HEK293 (cell line): ENCODE results near the gene MPPED2.

ENCODE experiments used
- CTCF ChIA-PET: fragments of 350-600 bp; formaldehyde crosslinking; extraction: SDS; loops from one replicate; lab custom pipeline; 2021; ENCODE audit warnings: antibody characterized with exemption; lab: Yijun Ruan, JAX
- POLR2A ChIA-PET: fragments of 300-600 bp; formaldehyde crosslinking; extraction: SDS; loops from one replicate; lab custom pipeline; 2020; ENCODE audit warnings: antibody characterized with exemption, inconsistent platforms; lab: Yijun Ruan, JAX
- H3K27ac ChIP-seq: fragments of 200-500 bp; sonication (Bioruptor generic); 2 replicates; pipeline ENCODE4 v1.5.1; 2014; ENCODE audit warnings: low read depth, low read length, control low read depth, inconsistent platforms; ENCODE audit errors: extremely low read depth
- H3K36me3 ChIP-seq, 2 experiments: fragments of 200-500 bp in 1 of 2; sonication (Bioruptor generic) in 1 of 2; 1 replicate in 1 of 2; 2 replicates in 1 of 2; pipeline ENCODE4 v1.5.1; 2014 to 2017; ENCODE audit warnings: inconsistent platforms in 2 of 2, low read length in 2 of 2; ENCODE audit not compliant: control insufficient read depth in 2 of 2, insufficient read depth in 1 of 2
- H3K4me1 ChIP-seq: fragments of 200-500 bp; sonication (Bioruptor generic); 2 replicates; pipeline ENCODE4 v1.5.1; 2014; ENCODE audit warnings: mild to moderate bottlenecking, low read length, inconsistent platforms; ENCODE audit not compliant: control insufficient read depth, insufficient read depth
- H3K4me3 ChIP-seq: 2 replicates; pipeline ENCODE4 v1.5.1; 2011; ENCODE audit warnings: low read depth, mild to moderate bottlenecking, control low read depth, low read length, moderate library complexity
- H3K9me3 ChIP-seq: fragments of 200-500 bp; sonication (Bioruptor generic); 2 replicates; pipeline ENCODE4 v1.5.1; 2014; ENCODE audit warnings: low read depth, low read length, inconsistent platforms; ENCODE audit not compliant: control insufficient read depth, insufficient read depth
- GLI4 ChIP-seq: fragments of 450-650 bp; formaldehyde crosslinking; IDR thresholded peaks from 2 replicates; pipeline ENCODE4 v1.5.1; 2016; ENCODE audit warnings: missing biosample characterization, missing genetic modification characterization
- KLF1 ChIP-seq: fragments of 450-650 bp; formaldehyde crosslinking; IDR thresholded peaks from 2 replicates; pipeline ENCODE4 v1.5.1; 2016; ENCODE audit warnings: missing biosample characterization, missing genetic modification characterization
- KLF16 ChIP-seq: fragments of 450-650 bp; formaldehyde crosslinking; IDR thresholded peaks from 2 replicates; pipeline ENCODE4 v1.5.1; 2017; ENCODE audit warnings: missing biosample characterization, missing genetic modification characterization
- PATZ1 ChIP-seq: fragments of 450-650 bp; formaldehyde crosslinking; IDR thresholded peaks from 2 replicates; pipeline ENCODE4 v1.5.1; 2016; ENCODE audit warnings: missing biosample characterization, missing genetic modification characterization
- REPIN1 ChIP-seq: fragments of 450-650 bp; formaldehyde crosslinking; IDR thresholded peaks from 2 replicates; pipeline ENCODE4 v1.5.1; 2017; ENCODE audit warnings: missing biosample characterization, missing genetic modification characterization, low read depth
- REST ChIP-seq: fragments of 450-650 bp; formaldehyde crosslinking; IDR thresholded peaks from 2 replicates; pipeline ENCODE4 v1.5.1; 2016; ENCODE audit warnings: missing biosample characterization, missing genetic modification characterization
- ZIC2 ChIP-seq: fragments of 450-650 bp; formaldehyde crosslinking; IDR thresholded peaks from 2 replicates; pipeline ENCODE4 v1.5.1; 2016; ENCODE audit warnings: missing biosample characterization, missing genetic modification characterization
- ZNF121 ChIP-seq: fragments of 450-650 bp; formaldehyde crosslinking; IDR thresholded peaks from 2 replicates; pipeline ENCODE4 v1.5.1; 2016; ENCODE audit warnings: missing biosample characterization, missing genetic modification characterization
- ZNF133 ChIP-seq: fragments of 450-650 bp; formaldehyde crosslinking; IDR thresholded peaks from 2 replicates; pipeline ENCODE4 v1.5.1; 2016; ENCODE audit warnings: missing biosample characterization, missing genetic modification characterization
- ZNF146 ChIP-seq: fragments of 450-650 bp; formaldehyde crosslinking; IDR thresholded peaks from 2 replicates; pipeline ENCODE4 v1.5.1; 2016; ENCODE audit warnings: missing biosample characterization, missing genetic modification characterization
- ZNF16 ChIP-seq: fragments of 450-650 bp; formaldehyde crosslinking; IDR thresholded peaks from 2 replicates; pipeline ENCODE4 v1.5.1; 2016; ENCODE audit warnings: low read depth, missing biosample characterization, missing genetic modification characterization
- ZNF175 ChIP-seq: fragments of 450-650 bp; formaldehyde crosslinking; IDR thresholded peaks from 2 replicates; pipeline ENCODE4 v1.5.1; 2016; ENCODE audit warnings: missing biosample characterization, missing genetic modification characterization
- ZNF280D ChIP-seq: fragments of 450-650 bp; formaldehyde crosslinking; IDR thresholded peaks from 2 replicates; pipeline ENCODE4 v1.5.1; 2016; ENCODE audit warnings: missing biosample characterization, missing genetic modification characterization
- ZNF350 ChIP-seq: fragments of 450-650 bp; formaldehyde crosslinking; IDR thresholded peaks from 2 replicates; pipeline ENCODE4 v1.5.0; 2017; ENCODE audit warnings: missing biosample characterization, mild to moderate bottlenecking, missing genetic modification characterization
- ZNF398 ChIP-seq: fragments of 450-650 bp; formaldehyde crosslinking; IDR thresholded peaks from 2 replicates; pipeline ENCODE4 v1.5.1; 2017; ENCODE audit warnings: missing biosample characterization, missing genetic modification characterization
- ZNF621 ChIP-seq: fragments of 450-650 bp; formaldehyde crosslinking; IDR thresholded peaks from 2 replicates; pipeline ENCODE4 v1.5.1; 2017; ENCODE audit warnings: missing biosample characterization, missing genetic modification characterization
- ZNF623 ChIP-seq: fragments of 450-650 bp; formaldehyde crosslinking; IDR thresholded peaks from 2 replicates; pipeline ENCODE4 v1.5.1; 2016; ENCODE audit warnings: missing biosample characterization, missing genetic modification characterization
- ZNF654 ChIP-seq: fragments of 450-650 bp; formaldehyde crosslinking; IDR thresholded peaks from 2 replicates; pipeline ENCODE4 v1.5.1; 2016; ENCODE audit warnings: low read depth, missing biosample characterization, missing genetic modification characterization
- ZNF658 ChIP-seq: fragments of 450-650 bp; formaldehyde crosslinking; IDR thresholded peaks from 2 replicates; pipeline ENCODE4; 2016; ENCODE audit warnings: missing biosample characterization, missing genetic modification characterization
- ZNF747 ChIP-seq: fragments of 450-650 bp; formaldehyde crosslinking; IDR thresholded peaks from 2 replicates; pipeline ENCODE4 v1.5.1; 2016; ENCODE audit warnings: missing biosample characterization, missing genetic modification characterization
- ZNF843 ChIP-seq: fragments of 450-650 bp; formaldehyde crosslinking; IDR thresholded peaks from 2 replicates; pipeline ENCODE4 v1.5.1; 2016; ENCODE audit warnings: missing biosample characterization, missing genetic modification characterization

MPPED2 gene

GRCh38 chr11:30467176-30467575 lies 119.0 kb downstream of the MPPED2 start:
- ChIA-PET POLR2A (no interaction called here), CTCF (no interaction called here)
- H3K36me3 ChIP-seq = no peaks in the 10 kb centered on the region
- no peak overlapping the region for H3K4me3 ChIP-seq
- 0 out of 2 replicates have a peak, but pooled peaks cover 2% of the 10 kb centered on the region for H3K4me1 ChIP-seq
- no peaks in the 10 kb centered on the region for H3K9me3 ChIP-seq
- H3K27ac ChIP-seq = no peak overlapping the region
- no peak for TF ChIP-seq KLF16 (tag by site-specific recombination)

- POLR2A ChIA-PET = no interaction called here
- no peaks in the 10 kb centered on the region for H3K36me3 ChIP-seq
- 0 out of 2 replicates have a peak, but pooled peaks cover 2% of the 10 kb centered on the region for H3K4me1 ChIP-seq
- H3K4me3 ChIP-seq = no peak overlapping the region
- CTCF ChIA-PET = no interaction called here
- H3K27ac ChIP-seq = no peak overlapping the region
- H3K9me3 ChIP-seq = no peaks in the 10 kb centered on the region
- TF ChIP-seq REST (tag by site-specific recombination) = no peak
- TF ChIP-seq ZNF133 = 0 out of 2 replicates have a peak, but pooled peaks have one; percentile 17
- TF ChIP-seq ZNF280D = no peak
- TF ChIP-seq ZNF747 (tag by site-specific recombination) = no peak
- TF ChIP-seq, all 188 proteins: peak for 1
Measured at GRCh38 chr11:30465623-30466022, 120.5 kb downstream of the MPPED2 start.

GRCh38 chr11:30465192-30465591 lies 121.0 kb downstream of the MPPED2 start:
- Histone ChIP-seq H3K27ac (no peak overlapping the region), H3K4me1 (0 out of 2 replicates have a peak, but pooled peaks cover 2% of the 10 kb centered on the region), H3K36me3 (no peaks in the 10 kb centered on the region), H3K9me3 (no peaks in the 10 kb centered on the region), H3K4me3 (no peak overlapping the region)
- no peak for TF ChIP-seq GLI4 (tag by site-specific recombination)
- no peak for TF ChIP-seq ZNF623 (tag by site-specific recombination)
- no peak for TF ChIP-seq ZNF654 (tag by site-specific recombination)
- no peak for TF ChIP-seq ZNF398 (tag by site-specific recombination)
- no peak for TF ChIP-seq ZNF121 (tag by site-specific recombination)
- no peak for TF ChIP-seq ZNF843 (tag by site-specific recombination)
- no peak for TF ChIP-seq ZNF146 (tag by site-specific recombination)
- TF ChIP-seq ZNF621 (tag by site-specific recombination) = no peak
- no peak for TF ChIP-seq ZNF16
- TF ChIP-seq ZIC2 (tag by site-specific recombination) = no peak
- no peak for TF ChIP-seq ZNF658 (tag by site-specific recombination)
- no peak for TF ChIP-seq ZNF175
- TF ChIP-seq PATZ1 (tag by site-specific recombination) = no peak
- TF ChIP-seq ZNF350 (tag by site-specific recombination) = no peak
- no peak for TF ChIP-seq REPIN1 (tag by site-specific recombination)
- no peak for TF ChIP-seq KLF1 (tag by site-specific recombination)
- POLR2A ChIA-PET = no interaction called here
- CTCF ChIA-PET = no interaction called here
